Measurements from ENCODE around the gene PHLDA3.
A peak's percentile ranks its signal among the peaks of the same experiment; 100 is the strongest.

Gene PHLDA3

DNA sequence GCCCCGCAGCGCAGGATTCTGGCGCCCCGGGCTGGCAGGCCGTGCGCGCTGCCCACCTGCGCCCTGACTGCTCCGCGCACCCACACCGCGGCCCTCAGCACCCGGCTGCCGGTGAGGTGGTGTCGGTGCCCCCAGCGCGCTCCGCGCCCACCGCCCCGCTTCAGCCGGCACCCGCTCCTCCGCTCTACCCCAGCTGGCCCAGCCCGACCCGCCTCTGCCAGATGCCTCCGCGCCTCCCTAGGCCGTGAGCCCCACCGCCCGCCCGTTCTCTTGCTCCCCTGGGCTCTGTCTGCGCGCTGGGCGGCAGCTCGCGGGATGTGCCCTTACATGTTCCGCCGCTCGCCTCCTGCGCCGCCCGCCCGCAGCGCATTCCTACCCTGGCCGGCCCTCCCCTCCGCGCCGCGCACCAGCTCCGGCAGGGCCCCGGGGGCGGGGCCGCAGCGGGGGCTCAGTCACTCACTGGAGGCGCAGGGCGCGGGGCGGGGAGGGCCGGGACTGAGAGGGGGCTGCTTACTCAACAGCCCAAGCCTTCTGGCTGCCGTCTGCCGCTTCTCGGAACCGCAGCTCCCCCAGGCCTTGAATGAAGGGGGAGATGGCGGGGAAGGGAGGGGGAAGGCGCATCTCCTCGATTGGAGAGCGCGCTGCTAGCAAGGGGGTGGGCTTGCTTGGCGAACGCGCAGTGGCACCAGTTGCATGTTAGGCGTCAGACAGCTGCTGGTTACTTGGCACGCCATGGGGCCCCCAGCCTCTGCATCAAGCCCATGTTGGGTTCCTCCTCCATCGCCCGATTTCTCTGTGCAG lies at the start of gene PHLDA3:
Gene PHLDA3 (minus strand): TSS at position 345 of the 801 bp plus-strand sequence. CDS start 402 bp downstream, outside the sequence.
- peak; percentile 6 to 80 for DNase-seq

DNA sequence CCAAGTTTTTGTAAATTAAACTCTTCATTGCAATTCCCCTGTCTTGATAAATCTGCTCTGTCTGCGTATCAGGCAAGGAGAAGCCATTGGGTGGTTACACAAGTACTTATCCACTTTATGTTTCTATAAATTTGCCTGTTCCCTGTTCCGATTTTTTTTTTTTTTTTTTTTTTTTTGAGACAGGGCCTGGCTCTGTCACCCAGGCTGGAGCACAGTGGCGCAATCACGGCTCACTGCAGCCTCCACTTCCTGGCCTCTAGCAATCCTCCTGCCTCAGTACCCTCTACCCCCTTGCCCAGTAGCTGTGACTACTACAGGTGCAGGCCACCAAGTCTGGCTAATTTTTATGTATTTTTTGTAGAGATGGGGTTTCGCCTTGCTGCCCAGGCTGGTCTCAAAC lies 49.1 kb upstream of the PHLDA3 start:
- DNase-seq: no peak

DNA sequence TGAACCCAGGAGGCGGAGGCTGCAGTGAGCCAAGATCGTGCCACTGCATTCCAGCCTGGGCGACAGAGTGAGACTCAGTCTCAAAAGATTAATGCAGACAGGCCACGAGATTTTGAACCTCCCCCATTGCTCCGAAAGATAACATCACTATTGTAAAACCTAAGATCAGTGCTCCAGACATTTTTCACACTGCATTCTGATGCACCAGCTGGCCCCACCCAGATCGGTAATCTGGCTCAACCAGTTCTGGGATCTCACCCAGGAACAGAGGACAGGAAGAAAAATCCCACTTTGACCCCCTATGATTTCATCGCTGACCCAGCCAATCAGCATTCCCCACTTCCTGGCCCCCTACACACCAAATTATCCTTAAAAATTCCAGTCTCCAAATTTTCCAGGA lies 48.6 kb upstream of the PHLDA3 start:
- DNase-seq: no peak

- no peak for DNase-seq
Observed at GRCh38 chr1:201516511-201517127, 47.6 kb upstream of the PHLDA3 start.

GRCh38 chr1:201515895-201516294 lies 46.9 kb upstream of the PHLDA3 start:
- DNase-seq: no peak

DNA sequence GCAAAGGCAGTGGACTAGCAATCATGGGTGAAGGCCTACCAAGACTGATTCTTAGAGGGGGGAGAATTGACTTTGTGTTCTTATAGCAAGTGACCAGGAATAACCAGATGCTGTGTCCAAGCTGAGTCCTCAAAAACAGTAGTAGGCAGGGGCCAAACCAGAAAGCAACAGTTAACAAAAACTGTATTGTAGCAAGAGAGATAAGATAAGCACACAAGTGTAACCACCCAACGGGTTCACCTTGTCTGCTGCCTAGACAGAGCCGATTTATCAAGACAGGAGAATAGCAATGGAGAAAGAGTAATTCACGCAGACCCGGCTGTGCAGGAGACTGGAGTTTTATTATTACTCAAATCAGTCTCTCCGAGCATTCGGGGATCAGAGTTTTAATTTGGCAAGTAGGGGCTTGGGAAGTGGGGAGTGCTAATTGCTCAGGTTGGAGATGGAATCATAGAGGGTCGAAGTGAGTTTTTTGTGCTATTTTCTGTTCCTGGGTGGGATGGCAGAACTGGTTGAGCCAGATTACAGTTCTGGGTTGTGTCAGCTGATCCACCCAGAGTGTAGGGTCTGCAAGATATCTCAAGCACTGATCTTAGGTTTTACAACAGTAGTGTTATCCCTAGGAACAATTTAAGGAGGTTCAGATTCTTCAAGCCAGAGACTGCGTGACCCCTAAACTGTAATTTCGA lies 46.2 kb upstream of the PHLDA3 start:
- no peak for DNase-seq

DNA sequence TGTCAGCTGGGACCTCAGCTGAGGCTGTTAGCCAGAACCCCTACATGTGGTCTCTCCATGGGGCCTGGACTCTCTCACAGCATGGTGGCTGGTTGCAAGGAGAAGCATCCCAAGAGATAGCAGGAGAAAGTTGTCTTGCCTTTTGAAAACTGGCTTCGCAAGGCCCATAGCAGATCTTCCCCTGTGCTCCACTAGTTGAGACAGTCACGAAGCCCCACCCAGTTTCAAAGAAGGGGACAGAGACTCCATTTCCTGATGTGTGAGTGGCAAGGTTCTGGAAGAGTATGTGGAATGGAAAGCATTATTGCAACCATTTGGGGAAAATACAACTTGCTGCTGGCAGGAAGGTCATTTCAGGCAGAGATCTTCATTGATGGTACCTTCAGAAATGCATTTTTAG lies 45.5 kb upstream of the PHLDA3 start:
- no peak for DNase-seq

GRCh38 chr1:201513498-201514243 lies 44.7 kb upstream of the PHLDA3 start:
- no peak for DNase-seq

- no peak for DNase-seq
Observed at GRCh38 chr1:201511941-201512539, 43.1 kb upstream of the PHLDA3 start.

GRCh38 chr1:201511396-201511940 lies 42.5 kb upstream of the PHLDA3 start:
- DNase-seq: no peak

- no peak for DNase-seq
Observed at GRCh38 chr1:201510734-201511133, 41.7 kb upstream of the PHLDA3 start.

- no peak for DNase-seq
Observed at GRCh38 chr1:201509601-201510374, 40.8 kb upstream of the PHLDA3 start.

- no peak for DNase-seq
Observed at GRCh38 chr1:201508809-201509208, 39.8 kb upstream of the PHLDA3 start.

GRCh38 chr1:201507360-201507675 lies 38.3 kb upstream of the PHLDA3 start:
- DNase-seq: no peak

- DNase-seq: peak; percentile 21 to 80
Observed at GRCh38 chr1:201506557-201507359, 37.8 kb upstream of the PHLDA3 start, which contains the start of gene CSRP1. TSS of gene CSRP1 (minus strand) at chr1:201507123. CDS start at chr1:201496303, 10,820 bp downstream.

- peak in 1 of 2 experiments; percentile 26 for DNase-seq
Observed at GRCh38 chr1:201506092-201506491, 37.1 kb upstream of the PHLDA3 start.

GRCh38 chr1:201505503-201505890 lies 36.5 kb upstream of the PHLDA3 start:
- no peak for DNase-seq

DNA sequence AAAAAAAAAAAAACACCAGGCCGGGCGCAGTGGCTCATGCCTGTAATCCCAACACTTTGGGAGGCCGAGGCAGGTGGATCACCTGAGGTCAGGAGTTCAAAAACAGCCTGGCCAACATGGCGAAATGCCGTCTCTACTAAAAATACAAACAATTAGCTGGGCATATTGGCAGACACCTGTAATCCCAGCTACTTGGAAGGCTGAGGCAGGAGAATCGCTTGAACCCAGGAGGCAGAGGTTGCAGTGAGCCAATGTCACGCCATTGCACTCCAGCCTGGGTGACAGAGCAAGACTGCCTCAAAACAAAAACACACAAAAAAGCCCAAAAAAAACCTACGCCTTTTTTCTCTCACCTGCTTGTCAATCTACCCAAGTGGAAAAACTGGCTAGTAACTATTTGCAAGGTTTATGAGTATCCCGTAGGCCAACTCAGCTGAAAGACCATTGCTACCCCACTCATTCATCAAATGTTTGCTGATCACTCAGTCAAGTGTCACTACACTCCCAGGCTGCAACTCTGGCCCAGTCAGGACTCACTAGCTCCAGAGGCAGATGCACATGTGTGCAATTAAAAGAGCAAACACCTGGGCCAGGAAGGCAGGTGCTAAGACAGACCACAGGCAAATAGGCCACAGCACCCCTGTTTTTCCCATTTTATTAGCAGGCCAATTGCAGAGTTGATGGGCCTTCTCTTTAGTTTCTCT lies 36.0 kb upstream of the PHLDA3 start:
- DNase-seq: peak in 1 of 2 experiments; percentile 11

GRCh38 chr1:201504179-201504631 lies 35.2 kb upstream of the PHLDA3 start:
- DNase-seq: no peak
